Activated naive CD8-positive, alpha-beta T cell treated with anti-CD3 and anti-CD28 coated beads for 36 hours (primary cell): ENCODE results near the gene KDF1. TPM values are rescaled to one million over a fixed set of nuclear protein-coding genes. Genes with fewer than 3 reads are reported as not detected.

Experiments used
- DNase-seq: peaks from one replicate; pipeline ENCODE4 v3.0.0; 2021
- H3K27ac Mint-ChIP-seq: one replicate; pipeline ENCODE4 v1.8.0; 2022; ENCODE audit warnings: mild to moderate bottlenecking, moderate library complexity, mixed read lengths
- H3K27me3 Mint-ChIP-seq: one replicate; pipeline ENCODE4 v1.8.0; 2022; ENCODE audit warnings: mild to moderate bottlenecking, mixed read lengths
- H3K36me3 Mint-ChIP-seq: one replicate; pipeline ENCODE4 v1.8.0; 2021; ENCODE audit warnings: mild to moderate bottlenecking, mixed read lengths
- H3K4me1 Mint-ChIP-seq: one replicate; pipeline ENCODE4 v1.8.0; 2021; ENCODE audit warnings: mixed read lengths
- H3K4me3 Mint-ChIP-seq: one replicate; pipeline ENCODE4 v1.8.0; 2022; ENCODE audit warnings: mild to moderate bottlenecking, moderate library complexity, mixed read lengths
- H3K9me3 Mint-ChIP-seq: one replicate; pipeline ENCODE4 v1.8.0; 2022; ENCODE audit warnings: mixed read lengths
- total RNA-seq, 2 experiments: library from RNA; stranded (reverse); gene quantifications; one replicate each; pipeline ENCODE4 v1.2.3, GENCODE V29; 2021

Gene KDF1
- total RNA-seq, 2 experiments from 2014 or later: 0.47 to 0.60 TPM

DNA sequence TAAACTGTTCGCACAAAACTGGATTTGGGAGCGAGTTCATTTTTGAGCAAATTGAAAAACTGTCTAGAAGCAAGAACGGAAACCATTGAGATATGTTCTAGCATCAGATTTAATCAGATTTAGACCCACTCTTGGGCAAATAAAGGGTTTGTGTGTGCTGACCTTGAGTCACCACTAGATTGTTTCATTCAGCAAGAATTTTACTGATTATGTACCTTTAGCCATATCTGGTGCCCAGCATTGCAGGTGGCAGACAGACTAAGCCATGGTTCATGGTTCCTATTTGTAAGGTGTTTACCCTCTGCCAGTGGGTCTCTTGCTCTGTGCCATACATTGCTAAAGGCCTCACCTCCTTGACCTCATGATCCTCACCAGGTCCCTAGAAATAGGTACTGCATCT is 37.4 kb downstream of the KDF1 start:
- DNase-seq: no peak

DNA sequence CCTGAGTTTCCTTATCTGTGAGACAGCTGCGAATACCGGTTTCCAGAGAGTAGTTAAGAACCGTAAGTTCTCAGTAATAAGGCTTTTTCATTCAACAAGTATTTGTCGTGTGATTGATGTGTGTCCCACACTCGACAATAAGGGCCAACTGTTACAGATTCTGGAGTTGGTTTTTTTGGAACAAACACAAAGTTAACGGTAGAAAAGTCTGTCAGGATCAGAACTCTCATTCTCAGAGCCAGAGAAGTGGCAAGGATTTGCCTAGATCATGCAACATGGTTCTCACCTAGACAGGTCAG is 37.9 kb downstream of the KDF1 start:
- H3K4me1 Mint-ChIP-seq: peaks cover 39% of the 10 kb centered on the region
- H3K9me3 Mint-ChIP-seq: no peaks in the 10 kb centered on the region
- DNase-seq: no peak
- H3K4me3 Mint-ChIP-seq: peak overlapping the region; percentile 96
- peaks cover 36% of the 10 kb centered on the region for H3K36me3 Mint-ChIP-seq
- H3K27ac Mint-ChIP-seq: peak overlapping the region; percentile 98
- peaks cover 4% of the 10 kb centered on the region for H3K27me3 Mint-ChIP-seq

More for the DNA sequence above, 37.4 kb downstream of the KDF1 start:
- Mint-ChIP-seq H3K4me1 (peaks cover 39% of the 10 kb centered on the region), H3K27me3 (peaks cover 4% of the 10 kb centered on the region), H3K27ac (peak overlapping the region; percentile 98), H3K36me3 (peaks cover 37% of the 10 kb centered on the region), H3K4me3 (peak overlapping the region; percentile 96), H3K9me3 (no peaks in the 10 kb centered on the region)

DNA sequence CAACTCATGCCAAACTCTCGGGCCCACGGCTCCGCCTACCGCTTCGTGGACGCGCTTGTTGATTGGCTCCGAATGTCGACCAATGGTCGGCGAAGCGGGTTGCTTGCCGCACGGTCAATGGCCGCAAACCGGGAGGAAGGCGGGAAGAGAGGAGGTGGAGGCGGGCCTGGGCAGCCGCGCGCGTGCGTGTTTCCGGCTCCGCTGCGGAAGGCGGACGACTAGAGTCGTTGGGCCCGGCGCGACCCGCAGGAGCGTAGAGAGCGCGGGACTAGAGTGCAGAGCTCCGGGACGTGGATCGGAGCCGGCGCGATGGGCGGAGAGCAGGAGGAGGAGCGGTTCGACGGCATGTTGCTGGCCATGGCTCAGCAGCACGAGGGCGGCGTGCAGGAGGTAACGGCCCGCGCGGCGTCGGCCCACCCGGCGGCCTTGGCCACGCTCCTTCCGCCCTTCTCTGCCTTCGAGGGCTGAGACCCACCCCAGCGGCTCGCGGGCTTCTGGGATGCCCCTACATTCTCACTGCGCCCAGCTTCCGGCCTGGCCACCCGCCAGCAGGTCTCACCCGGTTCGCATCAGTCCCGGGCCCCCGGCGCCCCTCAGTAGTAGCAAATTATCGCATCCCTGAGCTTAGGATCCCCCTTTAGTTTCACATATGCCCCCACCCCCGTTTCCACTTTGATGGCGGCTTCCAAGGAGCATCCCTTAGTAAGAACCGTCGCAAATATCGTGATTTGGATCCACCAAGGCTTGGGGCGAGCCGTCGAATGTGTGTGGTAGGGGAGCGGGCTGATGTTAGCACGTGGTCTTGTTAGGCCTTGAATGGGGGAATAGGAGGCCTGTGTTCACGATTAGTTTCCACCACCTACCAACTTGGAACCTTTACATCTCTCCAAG is 38.5 kb downstream of the KDF1 start, which contains the start of gene NUDC:
TSS of gene NUDC (plus strand) at position 204 of the 891 bp plus-strand sequence. CDS start at position 310, 106 bp downstream.
- H3K27ac Mint-ChIP-seq: peak within 1 kb of the TSS; percentile 98

DNA sequence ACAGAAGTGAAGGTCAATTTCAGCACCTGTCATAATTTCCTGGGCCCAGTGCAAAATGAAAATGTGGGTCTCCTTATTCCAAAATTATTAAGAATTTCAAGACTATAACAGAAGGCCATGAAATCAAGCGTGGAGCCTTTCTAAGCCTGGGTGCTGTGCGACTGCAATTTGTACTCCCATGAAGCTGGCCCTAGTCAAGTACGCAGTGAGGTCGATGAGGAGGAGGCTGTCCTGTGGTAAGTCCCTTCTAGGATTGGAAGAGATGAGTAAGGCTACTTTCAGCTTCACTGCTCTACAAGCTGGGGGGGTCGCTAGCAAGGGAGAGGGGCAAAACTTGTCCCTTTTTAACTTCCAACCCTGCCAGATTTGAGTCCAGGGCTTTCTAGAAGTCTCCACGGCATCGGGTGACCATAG is 39.1 kb downstream of the KDF1 start:
- peaks cover 30% of the 10 kb centered on the region for H3K36me3 Mint-ChIP-seq
- H3K4me1 Mint-ChIP-seq: peaks cover 35% of the 10 kb centered on the region
- no peaks in the 10 kb centered on the region for H3K9me3 Mint-ChIP-seq
- peak overlapping the region; percentile 98 for H3K27ac Mint-ChIP-seq
- DNase-seq: no peak
- H3K4me3 Mint-ChIP-seq: peak overlapping the region; percentile 96
- peaks cover 4% of the 10 kb centered on the region for H3K27me3 Mint-ChIP-seq

More for the DNA sequence above, 38.5 kb downstream of the KDF1 start, which contains the start of gene NUDC:
- H3K27me3 Mint-ChIP-seq: peaks cover 4% of the 10 kb centered on the region
- peaks cover 32% of the 10 kb centered on the region for H3K36me3 Mint-ChIP-seq
- H3K9me3 Mint-ChIP-seq: no peaks in the 10 kb centered on the region
- peak within 1 kb of the TSS; percentile 96 for H3K4me3 Mint-ChIP-seq
- peaks cover 36% of the 10 kb centered on the region for H3K4me1 Mint-ChIP-seq
- DNase-seq: peak; percentile 97

DNA sequence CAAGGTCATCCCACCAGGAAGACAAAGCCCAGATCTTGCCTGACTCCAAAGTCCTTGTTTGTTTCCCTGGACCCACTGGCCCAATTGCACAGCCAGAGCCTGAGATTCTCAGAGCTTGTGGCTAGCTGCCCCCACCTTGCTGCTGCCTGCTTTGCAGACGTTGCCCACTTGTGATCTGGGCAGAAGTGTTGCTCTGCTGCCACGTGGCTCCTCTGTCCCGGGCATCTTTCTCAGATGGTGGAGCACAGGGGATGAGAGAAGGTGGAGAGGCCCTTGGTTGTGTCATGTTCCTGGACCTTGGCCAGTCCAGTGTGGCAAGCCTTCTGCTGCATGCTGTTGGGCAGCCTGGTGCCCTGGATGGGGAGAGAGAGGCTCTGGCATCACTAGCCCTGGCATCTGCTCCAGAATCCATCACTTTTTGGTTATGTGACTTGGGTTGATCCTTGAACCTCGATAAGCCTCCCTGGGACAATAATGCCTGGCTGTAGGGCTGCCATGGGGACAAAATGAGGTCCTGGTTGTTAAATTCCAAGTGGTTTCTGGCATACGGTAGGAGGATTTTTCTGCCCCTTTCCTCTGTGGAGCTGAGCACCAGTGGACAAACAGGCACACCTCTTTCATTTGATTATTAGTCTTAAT is 44.9 kb downstream of the KDF1 start:
- no peaks in the 10 kb centered on the region for H3K36me3 Mint-ChIP-seq
- no peaks in the 10 kb centered on the region for H3K27me3 Mint-ChIP-seq
- no peaks in the 10 kb centered on the region for H3K9me3 Mint-ChIP-seq
- DNase-seq: no peak
- peaks cover under 1% of the 10 kb centered on the region for H3K4me1 Mint-ChIP-seq
- H3K27ac Mint-ChIP-seq: no peak overlapping the region
- no peak overlapping the region for H3K4me3 Mint-ChIP-seq

DNA sequence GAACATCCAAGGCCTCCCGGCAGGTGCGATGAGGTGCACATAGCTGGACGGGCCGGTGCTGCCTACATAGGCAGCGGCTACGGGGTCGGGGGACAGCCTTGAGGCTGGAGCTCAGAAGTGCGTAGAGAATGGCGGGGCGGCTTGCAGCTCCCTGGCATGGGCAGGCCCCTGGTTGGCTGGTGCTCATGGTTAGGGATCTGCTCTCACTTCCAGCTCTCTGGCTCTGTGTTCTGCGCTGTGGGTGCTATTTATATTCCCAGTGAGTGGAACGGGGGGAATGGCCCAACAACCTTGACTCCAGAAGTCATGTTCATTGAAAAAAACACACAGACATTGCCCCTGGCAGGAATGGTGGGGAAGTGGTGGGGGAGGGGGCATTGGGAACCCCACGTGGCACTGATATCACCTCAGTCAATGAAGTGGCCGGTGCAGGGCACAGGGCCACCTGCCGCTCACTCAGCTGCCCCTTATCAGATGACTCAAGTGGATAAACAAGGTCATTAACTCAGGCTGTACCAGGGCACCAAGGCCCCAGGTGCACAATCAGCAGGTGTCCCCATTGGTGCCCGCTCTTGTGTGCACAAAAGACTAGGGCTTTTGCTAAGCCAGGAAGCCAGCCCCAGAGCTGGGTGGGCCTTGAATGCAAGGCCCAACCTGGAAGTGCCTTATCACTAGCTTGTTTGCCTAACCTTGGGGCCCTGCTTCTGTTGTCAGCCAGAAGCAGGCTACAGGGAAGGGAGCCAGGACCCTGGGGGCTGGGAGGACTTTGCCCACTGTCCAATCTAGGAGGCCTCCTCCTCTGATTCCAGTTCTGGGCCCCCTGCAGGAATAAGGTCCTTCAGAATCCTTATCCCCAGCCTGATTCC is 46.3 kb downstream of the KDF1 start, which contains the start of gene NR0B2:
TSS of gene NR0B2 (minus strand) at position 222 of the 866 bp plus-strand sequence. CDS start at position 187, 35 bp downstream.
- no peak within 1 kb of the TSS for H3K27ac Mint-ChIP-seq
- no peak for DNase-seq

DNA sequence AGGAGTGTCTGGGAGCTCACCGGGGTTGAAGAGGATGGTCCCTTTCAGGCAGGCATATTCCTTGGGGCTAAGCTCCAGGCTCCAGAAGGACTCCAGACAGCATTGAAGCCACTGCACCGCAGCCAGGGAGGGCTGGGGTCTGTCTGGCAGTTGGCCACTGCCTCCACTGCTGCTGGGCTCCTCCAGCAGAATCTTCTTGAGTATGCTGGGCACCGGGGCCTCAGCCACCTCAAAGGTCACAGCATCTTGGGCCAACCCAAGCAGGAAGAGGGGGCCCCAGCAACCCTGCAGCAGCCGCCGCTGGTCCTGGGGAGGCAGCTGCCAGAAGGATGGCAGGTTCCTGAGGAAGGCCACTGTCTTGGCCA is 46.9 kb downstream of the KDF1 start:
- H3K4me1 Mint-ChIP-seq: no peaks in the 10 kb centered on the region
- no peaks in the 10 kb centered on the region for H3K36me3 Mint-ChIP-seq
- no peak overlapping the region for H3K4me3 Mint-ChIP-seq
- no peaks in the 10 kb centered on the region for H3K27me3 Mint-ChIP-seq
- DNase-seq: no peak
- no peak overlapping the region for H3K27ac Mint-ChIP-seq
- H3K9me3 Mint-ChIP-seq: no peaks in the 10 kb centered on the region

More for the DNA sequence above, 46.3 kb downstream of the KDF1 start, which contains the start of gene NR0B2:
- no peak within 1 kb of the TSS for H3K4me3 Mint-ChIP-seq
- H3K4me1 Mint-ChIP-seq: no peaks in the 10 kb centered on the region
- H3K36me3 Mint-ChIP-seq: no peaks in the 10 kb centered on the region
- no peaks in the 10 kb centered on the region for H3K27me3 Mint-ChIP-seq
- H3K9me3 Mint-ChIP-seq: no peaks in the 10 kb centered on the region

DNA sequence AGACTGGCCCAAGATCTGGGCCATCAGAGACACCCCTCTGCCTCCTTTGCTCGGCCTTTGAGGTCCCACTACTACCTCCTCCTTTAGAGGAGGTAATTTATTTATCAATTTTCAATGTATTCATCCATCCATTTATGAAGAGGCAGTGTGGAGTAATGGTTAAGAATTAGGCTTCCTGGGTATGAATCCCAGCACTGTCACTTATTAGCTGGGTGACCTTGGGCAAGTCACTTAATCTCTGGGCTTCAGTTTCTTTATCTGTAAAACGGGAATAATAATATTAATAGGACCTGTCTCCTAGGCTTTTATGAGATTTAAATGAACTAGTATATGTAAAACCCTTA is 48.1 kb downstream of the KDF1 start:
- H3K4me1 Mint-ChIP-seq: no peaks in the 10 kb centered on the region
- no peaks in the 10 kb centered on the region for H3K36me3 Mint-ChIP-seq
- no peaks in the 10 kb centered on the region for H3K27me3 Mint-ChIP-seq
- no peak for DNase-seq
- no peaks in the 10 kb centered on the region for H3K9me3 Mint-ChIP-seq
- H3K4me3 Mint-ChIP-seq: no peak overlapping the region
- H3K27ac Mint-ChIP-seq: no peak overlapping the region

DNA sequence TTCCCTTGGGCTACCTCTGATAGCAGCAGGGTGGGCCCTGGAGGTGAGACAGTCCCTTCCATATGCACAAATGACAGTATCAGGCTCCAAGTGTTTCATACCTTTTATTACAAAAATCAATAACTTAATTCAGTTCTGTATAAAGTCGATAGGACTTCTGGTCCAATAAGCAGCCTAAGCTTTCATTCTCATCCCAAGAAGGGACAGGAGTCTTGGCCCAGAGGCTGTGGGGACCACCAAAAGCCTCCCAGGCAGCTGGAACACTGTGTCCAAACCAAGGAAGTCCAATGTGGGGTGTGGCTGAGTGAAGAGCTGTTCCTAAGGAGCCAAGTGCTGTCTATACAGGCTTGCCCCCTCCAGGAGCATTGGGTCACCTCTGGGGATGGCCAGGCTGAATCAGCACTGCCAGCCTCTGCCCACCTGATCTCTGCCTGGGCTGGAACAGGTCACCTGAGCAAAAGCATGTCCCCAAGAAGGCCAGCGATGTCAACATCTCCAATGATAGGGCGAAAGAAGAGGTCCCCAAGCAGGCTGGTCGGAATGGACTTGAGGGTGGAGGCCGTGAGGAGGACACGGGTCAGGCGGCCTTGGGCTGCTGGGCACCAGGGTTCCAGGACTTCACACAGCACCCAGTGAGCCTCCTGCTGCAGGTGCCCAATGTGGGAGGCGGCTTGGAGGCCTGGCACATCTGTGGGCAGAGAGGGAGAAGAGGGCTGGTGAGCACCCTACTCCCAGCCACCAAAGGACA is 48.7 kb downstream of the KDF1 start:
- DNase-seq: no peak
- Mint-ChIP-seq H3K27ac (no peak overlapping the region), H3K4me1 (no peaks in the 10 kb centered on the region), H3K4me3 (no peak overlapping the region), H3K36me3 (no peaks in the 10 kb centered on the region), H3K9me3 (no peaks in the 10 kb centered on the region), H3K27me3 (no peaks in the 10 kb centered on the region)

DNA sequence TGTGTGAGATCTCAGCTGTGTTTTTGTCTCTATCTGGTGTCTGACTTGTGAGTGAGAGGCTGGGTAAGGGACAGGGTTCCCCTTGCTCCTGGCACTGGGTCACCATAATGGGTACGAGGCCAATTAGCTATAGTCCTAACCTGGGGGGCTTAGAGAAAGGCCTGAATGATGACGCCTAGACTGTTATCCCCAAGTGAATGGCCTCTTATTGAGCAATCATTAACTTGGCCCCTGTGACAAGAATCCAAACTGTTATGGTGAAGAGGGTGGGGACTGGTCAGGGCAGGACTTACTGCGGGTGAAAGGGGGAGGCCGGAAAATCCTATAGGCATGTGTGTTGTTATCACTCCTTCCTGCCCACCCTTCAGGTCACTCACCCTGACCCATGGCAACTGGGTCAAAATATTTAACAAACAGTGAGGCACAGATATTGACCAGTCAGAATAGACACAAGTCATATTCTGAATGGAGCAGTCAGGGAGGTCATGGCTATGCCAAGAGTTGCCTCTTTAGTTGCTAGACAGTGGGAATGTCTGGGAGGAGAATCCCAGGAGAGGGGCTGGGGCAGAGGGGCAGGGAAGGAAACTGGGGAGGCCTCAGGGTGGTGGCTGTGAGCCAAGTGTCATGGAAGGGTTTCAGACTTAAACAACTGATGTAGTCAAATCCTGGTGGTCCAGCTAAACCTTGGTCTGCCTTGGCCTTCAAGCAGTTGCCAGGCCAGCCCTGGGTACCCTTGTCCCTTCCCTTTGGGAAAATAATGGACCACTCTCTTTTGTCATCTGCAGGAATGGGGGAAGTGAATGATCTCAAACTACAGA is 49.7 kb downstream of the KDF1 start:
- H3K27me3 Mint-ChIP-seq: no peaks in the 10 kb centered on the region
- H3K9me3 Mint-ChIP-seq: no peaks in the 10 kb centered on the region
- H3K27ac Mint-ChIP-seq: no peak overlapping the region
- no peak for DNase-seq
- H3K4me1 Mint-ChIP-seq: no peaks in the 10 kb centered on the region
- no peaks in the 10 kb centered on the region for H3K36me3 Mint-ChIP-seq
- H3K4me3 Mint-ChIP-seq: no peak overlapping the region

DNA sequence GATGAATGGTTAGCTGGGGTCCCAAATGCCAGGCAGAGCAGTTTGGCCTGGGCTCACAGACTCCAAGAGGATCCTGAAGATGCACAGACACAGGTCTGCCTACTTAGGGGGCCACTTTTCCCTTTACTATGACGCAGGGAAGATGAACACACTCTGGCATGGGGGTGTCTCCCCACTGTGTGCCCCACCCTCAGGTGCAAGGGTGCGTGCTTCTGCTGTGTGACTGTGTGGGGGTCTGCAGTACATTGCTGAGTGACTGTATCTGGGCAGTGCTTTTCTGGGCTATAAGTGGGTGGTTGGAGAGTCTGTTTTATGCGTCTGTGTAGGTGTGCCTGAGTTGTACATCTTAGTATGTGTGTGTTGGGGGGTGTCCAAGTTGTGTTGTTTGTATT is 50.3 kb downstream of the KDF1 start:
- Mint-ChIP-seq H3K4me1 (no peaks in the 10 kb centered on the region), H3K27ac (no peak overlapping the region), H3K27me3 (no peaks in the 10 kb centered on the region)

DNA sequence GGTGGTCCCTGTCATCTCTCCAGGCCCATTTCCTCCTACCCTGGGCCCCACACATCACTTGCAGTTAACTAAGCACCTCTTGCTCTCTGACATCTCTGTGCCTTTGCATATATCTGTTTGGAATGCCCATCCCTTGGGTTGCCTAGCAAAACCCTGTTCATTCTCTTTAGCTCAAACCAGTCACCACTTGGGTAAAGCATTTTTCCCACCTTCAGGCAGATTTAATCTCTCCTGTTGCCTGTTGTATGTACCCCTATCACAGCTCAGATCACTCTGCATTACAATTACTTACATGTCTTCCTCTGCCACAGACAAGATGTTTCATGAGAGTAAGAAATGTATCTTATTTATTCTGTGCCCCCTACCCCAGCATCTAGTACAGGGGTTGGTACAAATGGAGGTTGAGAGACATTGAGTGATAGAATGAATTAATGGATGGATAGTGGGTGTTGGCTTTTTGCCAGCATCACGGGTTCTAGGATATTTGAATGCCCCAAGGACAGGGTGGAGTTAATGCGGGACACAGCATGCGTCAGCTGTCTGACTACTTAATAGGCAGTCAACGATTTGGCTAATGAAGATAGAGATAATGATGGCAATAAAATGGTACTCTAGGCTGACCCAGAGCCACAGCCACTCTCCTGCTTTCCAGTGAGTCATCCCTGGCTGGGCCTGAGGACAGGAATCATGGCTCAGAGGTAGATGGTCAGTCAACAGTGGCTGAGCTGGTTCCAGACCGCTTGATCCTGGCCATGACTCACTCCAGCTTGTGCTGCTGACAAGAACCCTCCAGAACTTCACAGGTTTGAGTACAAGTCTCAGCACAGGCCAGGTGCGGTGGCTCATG is 53.0 kb downstream of the KDF1 start:
- Mint-ChIP-seq H3K4me3 (no peak overlapping the region), H3K36me3 (no peaks in the 10 kb centered on the region), H3K4me1 (no peaks in the 10 kb centered on the region), H3K27ac (no peak overlapping the region), H3K9me3 (no peaks in the 10 kb centered on the region), H3K27me3 (no peaks in the 10 kb centered on the region)
- DNase-seq: no peak

More for the DNA sequence above, 50.3 kb downstream of the KDF1 start:
- Mint-ChIP-seq H3K9me3 (no peaks in the 10 kb centered on the region), H3K4me3 (no peak overlapping the region), H3K36me3 (no peaks in the 10 kb centered on the region)
- DNase-seq: no peak
